Measurements from ENCODE around the gene XPR1. TPM values are rescaled to one million over a fixed set of nuclear protein-coding genes. Genes with fewer than 3 reads are reported as not detected.

XPR1 gene
- total RNA-seq, 1 experiment from 2014 or later: 36.1 TPM

DNA sequence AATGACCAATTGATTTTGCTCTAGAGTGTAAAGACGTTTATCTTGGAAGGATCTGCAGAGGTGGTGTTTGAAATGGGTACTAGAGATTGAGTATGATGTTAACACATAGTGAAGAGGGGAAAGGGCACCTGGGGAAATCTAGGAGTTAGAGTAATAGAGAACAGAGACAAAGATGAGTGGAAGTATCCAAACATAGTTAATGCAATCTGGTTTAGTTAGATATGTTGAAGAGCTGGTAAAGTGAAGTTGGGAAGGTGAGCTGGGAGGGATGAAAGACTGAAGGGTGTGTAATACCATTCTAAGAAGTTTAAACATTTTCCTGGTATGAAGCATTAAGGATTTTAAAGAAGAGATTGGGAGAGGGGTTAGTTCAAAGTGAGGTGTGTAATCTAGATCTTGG, 11.0 kb downstream of the XPR1 start:
- Histone ChIP-seq H3K4me1 (ENCODE audit: control insufficient read depth, insufficient read depth, low read length) (no peaks in the 10 kb centered on the region), H3K9me3 (ENCODE audit: control insufficient read depth, insufficient read depth, low read depth, low read length) (no peaks in the 10 kb centered on the region), H3K27me3 (ENCODE audit: control insufficient read depth, insufficient read depth, low read length) (no peaks in the 10 kb centered on the region), H3K36me3 (ENCODE audit: control insufficient read depth, insufficient read depth, low read length) (no peaks in the 10 kb centered on the region), H3K27ac (ENCODE audit: low read length) (no peak overlapping the region), H3K4me3 (ENCODE audit: low read depth in 2 of 2, low read length in 2 of 2) (no peak overlapping the region)
- ChIA-PET POLR2A (interaction anchor here (0.6 kb wide), 1 partner anchor 222 kb away, joined by 5 read pairs; no protein-coding TSS in a partner anchor), CTCF (no interaction called here)
- ATAC-seq (no peak), DNase-seq (ENCODE audit: low read depth, low spot score) (no peak)
- in situ Hi-C loops (cut with HindIII; ENCODE audit: low pct_unique_long_range_greater_than_20kb, low sequenced_read_pairs) (no loop called here), intact Hi-C loops (cut with micrococcal nuclease; ENCODE audit: unreplicated experiment) (no loop called here)
- BruUV-seq (replicated peaks): no TSS peak
- TF ChIP-seq, protein P1, sequence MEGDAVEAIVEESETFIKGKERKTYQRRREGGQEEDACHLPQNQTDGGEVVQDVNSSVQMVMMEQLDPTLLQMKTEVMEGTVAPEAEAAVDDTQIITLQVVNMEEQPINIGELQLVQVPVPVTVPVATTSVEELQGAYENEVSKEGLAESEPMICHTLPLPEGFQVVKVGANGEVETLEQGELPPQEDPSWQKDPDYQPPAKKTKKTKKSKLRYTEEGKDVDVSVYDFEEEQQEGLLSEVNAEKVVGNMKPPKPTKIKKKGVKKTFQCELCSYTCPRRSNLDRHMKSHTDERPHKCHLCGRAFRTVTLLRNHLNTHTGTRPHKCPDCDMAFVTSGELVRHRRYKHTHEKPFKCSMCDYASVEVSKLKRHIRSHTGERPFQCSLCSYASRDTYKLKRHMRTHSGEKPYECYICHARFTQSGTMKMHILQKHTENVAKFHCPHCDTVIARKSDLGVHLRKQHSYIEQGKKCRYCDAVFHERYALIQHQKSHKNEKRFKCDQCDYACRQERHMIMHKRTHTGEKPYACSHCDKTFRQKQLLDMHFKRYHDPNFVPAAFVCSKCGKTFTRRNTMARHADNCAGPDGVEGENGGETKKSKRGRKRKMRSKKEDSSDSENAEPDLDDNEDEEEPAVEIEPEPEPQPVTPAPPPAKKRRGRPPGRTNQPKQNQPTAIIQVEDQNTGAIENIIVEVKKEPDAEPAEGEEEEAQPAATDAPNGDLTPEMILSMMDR (IDR thresholded peaks at IDR 0.05): no peak
- no peak for TF ChIP-seq SIN3A (IDR thresholded peaks at IDR 0.05; ENCODE audit: borderline replicate concordance, insufficient read depth, low read depth, low read length)
- TF ChIP-seq POLR2AphosphoS5 (IDR thresholded peaks at IDR 0.05; ENCODE audit: low read depth, low read length): no peak
- no peak for TF ChIP-seq TCF7L2 (IDR thresholded peaks at IDR 0.05; ENCODE audit: low read depth, low read length)
- TF ChIP-seq, protein P2, sequence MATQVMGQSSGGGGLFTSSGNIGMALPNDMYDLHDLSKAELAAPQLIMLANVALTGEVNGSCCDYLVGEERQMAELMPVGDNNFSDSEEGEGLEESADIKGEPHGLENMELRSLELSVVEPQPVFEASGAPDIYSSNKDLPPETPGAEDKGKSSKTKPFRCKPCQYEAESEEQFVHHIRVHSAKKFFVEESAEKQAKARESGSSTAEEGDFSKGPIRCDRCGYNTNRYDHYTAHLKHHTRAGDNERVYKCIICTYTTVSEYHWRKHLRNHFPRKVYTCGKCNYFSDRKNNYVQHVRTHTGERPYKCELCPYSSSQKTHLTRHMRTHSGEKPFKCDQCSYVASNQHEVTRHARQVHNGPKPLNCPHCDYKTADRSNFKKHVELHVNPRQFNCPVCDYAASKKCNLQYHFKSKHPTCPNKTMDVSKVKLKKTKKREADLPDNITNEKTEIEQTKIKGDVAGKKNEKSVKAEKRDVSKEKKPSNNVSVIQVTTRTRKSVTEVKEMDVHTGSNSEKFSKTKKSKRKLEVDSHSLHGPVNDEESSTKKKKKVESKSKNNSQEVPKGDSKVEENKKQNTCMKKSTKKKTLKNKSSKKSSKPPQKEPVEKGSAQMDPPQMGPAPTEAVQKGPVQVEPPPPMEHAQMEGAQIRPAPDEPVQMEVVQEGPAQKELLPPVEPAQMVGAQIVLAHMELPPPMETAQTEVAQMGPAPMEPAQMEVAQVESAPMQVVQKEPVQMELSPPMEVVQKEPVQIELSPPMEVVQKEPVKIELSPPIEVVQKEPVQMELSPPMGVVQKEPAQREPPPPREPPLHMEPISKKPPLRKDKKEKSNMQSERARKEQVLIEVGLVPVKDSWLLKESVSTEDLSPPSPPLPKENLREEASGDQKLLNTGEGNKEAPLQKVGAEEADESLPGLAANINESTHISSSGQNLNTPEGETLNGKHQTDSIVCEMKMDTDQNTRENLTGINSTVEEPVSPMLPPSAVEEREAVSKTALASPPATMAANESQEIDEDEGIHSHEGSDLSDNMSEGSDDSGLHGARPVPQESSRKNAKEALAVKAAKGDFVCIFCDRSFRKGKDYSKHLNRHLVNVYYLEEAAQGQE (IDR thresholded peaks at IDR 0.05; ENCODE audit: insufficient read depth in 1 of 2, low read depth in 2 of 2, low read length in 1 of 2): no peak

DNA sequence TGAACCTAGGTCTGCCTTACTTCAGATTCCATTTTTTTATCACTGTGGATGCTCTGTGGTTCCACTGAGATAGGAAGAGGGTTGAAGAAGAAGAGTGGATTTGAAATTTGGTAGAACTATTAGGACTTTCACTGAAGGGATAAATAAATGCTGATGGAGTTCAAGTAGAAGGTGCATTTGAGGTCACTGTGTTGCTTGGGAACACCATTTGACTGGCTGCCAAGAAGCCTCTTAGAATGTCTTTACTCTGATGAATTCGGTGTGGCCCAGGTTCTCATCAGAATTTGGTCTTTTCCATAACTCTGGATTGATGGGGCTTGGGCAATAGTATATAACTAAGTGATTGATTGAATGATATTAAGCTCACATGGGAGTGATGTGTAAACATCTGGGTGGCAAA, 11.9 kb downstream of the XPR1 start:
- Histone ChIP-seq H3K9me3 (ENCODE audit: control insufficient read depth, insufficient read depth, low read depth, low read length) (no peaks in the 10 kb centered on the region), H3K4me1 (ENCODE audit: control insufficient read depth, insufficient read depth, low read length) (no peaks in the 10 kb centered on the region), H3K27me3 (ENCODE audit: control insufficient read depth, insufficient read depth, low read length) (no peaks in the 10 kb centered on the region), H3K4me3 (ENCODE audit: low read depth in 2 of 2, low read length in 2 of 2) (no peak overlapping the region), H3K36me3 (ENCODE audit: control insufficient read depth, insufficient read depth, low read length) (no peaks in the 10 kb centered on the region), H3K27ac (ENCODE audit: low read length) (no peak overlapping the region)
- ChIA-PET CTCF (interaction anchor here (0.6 kb wide), 2 partner anchors 12 to 222 kb away, joined by 3 read pairs; no protein-coding TSS in a partner anchor), POLR2A (interaction anchor here (0.6 kb wide), 1 partner anchor 221 kb away, joined by 5 read pairs; no protein-coding TSS in a partner anchor)
- no peak for ATAC-seq
- TF ChIP-seq POLR2AphosphoS5 (IDR thresholded peaks at IDR 0.05; ENCODE audit: low read depth, low read length) (no peak), SIN3A (IDR thresholded peaks at IDR 0.05; ENCODE audit: borderline replicate concordance, insufficient read depth, low read depth, low read length) (no peak), TCF7L2 (IDR thresholded peaks at IDR 0.05; ENCODE audit: low read depth, low read length) (no peak)
- TF ChIP-seq, protein P2 (IDR thresholded peaks at IDR 0.05; ENCODE audit: insufficient read depth in 1 of 2, low read depth in 2 of 2, low read length in 1 of 2): no peak
- TF ChIP-seq, protein P1 (IDR thresholded peaks at IDR 0.05): no peak
- no peak for DNase-seq (ENCODE audit: low read depth, low spot score)
- in situ Hi-C loops (cut with HindIII; ENCODE audit: low pct_unique_long_range_greater_than_20kb, low sequenced_read_pairs) (no loop called here), intact Hi-C loops (cut with micrococcal nuclease; ENCODE audit: unreplicated experiment) (no loop called here)
- BruUV-seq (replicated peaks): no TSS peak
